ENCODE results near the gene CARS1.

DNA sequence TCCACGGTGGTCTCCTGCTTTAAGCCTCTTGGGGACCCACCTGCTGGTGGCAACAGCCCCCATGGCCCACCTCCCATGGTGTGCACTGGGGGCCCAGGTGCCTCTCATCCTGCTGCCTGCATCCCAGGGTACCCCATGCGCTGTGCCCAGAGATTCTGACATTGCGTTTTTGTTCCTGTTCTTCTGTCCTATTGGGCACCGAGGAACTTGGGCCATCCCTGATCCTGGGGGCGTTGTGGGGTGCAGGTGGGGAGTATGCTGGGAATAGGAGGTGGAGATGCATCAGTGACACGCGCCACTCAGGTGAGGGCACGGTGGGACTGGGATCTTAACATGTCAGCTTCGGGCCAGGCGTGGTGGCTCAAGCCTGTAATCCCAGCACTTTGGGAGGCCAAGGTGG, 52.7 kb downstream of the CARS1 start:
- TF ChIP-seq, protein P1, sequence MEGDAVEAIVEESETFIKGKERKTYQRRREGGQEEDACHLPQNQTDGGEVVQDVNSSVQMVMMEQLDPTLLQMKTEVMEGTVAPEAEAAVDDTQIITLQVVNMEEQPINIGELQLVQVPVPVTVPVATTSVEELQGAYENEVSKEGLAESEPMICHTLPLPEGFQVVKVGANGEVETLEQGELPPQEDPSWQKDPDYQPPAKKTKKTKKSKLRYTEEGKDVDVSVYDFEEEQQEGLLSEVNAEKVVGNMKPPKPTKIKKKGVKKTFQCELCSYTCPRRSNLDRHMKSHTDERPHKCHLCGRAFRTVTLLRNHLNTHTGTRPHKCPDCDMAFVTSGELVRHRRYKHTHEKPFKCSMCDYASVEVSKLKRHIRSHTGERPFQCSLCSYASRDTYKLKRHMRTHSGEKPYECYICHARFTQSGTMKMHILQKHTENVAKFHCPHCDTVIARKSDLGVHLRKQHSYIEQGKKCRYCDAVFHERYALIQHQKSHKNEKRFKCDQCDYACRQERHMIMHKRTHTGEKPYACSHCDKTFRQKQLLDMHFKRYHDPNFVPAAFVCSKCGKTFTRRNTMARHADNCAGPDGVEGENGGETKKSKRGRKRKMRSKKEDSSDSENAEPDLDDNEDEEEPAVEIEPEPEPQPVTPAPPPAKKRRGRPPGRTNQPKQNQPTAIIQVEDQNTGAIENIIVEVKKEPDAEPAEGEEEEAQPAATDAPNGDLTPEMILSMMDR (IDR thresholded peaks at IDR 0.05) = no peak
- no peak for TF ChIP-seq POLR2A (IDR thresholded peaks at IDR 0.05)

Measured in Peyer's patch (tissue), 4 donors.